Thoracic aorta (tissue), 2 donors: Measurements from ENCODE around the gene CDK4. TPM values are rescaled to one million over a fixed set of nuclear protein-coding genes. Genes with fewer than 3 reads are reported as not detected.
"Not testable (repeated sequence)": the region's sequence is repeated elsewhere in the genome, so short reads cannot be mapped to it uniquely, and the experiment has no call there.

Source experiments
- ATAC-seq: fragments of 150-250 bp; one replicate; pipeline ENCODE4 v1.8.0; 2017; ENCODE audit warnings: low read depth; ENCODE audit not compliant: insufficient number of reproducible peaks, low FRiP score
- DNase-seq: peaks from one replicate; pipeline ENCODE4 v3.0.0-alpha.2; 2020; ENCODE audit warnings: low spot score
- H3K27ac ChIP-seq, 2 donors: fragments of 200-600 bp; sonication (generic); 1 replicate in 1 of 2; 2 replicates in 1 of 2; pipeline ENCODE4 v1.5.1; 2016; ENCODE audit warnings: mild to moderate bottlenecking in 2 of 2, moderate library complexity in 2 of 2
- H3K27me3 ChIP-seq: fragments of 200-600 bp; sonication (generic); replicated peaks from 2 replicates; pipeline ENCODE4 v1.6.0; 2016; ENCODE audit warnings: mild to moderate bottlenecking; ENCODE audit not compliant: insufficient read depth
- H3K36me3 ChIP-seq: fragments of 200-600 bp; sonication (generic); one replicate; pipeline ENCODE4 v1.5.1; 2016
- H3K4me1 ChIP-seq, 2 donors: fragments of 200-600 bp; sonication (generic); 1 replicate in 1 of 2; 2 replicates in 1 of 2; pipeline versions ENCODE4 v1.5.1 to v1.6.0; 2016; ENCODE audit warnings: low read depth in 2 of 2, mild to moderate bottlenecking in 1 of 2; ENCODE audit not compliant: control insufficient read depth in 1 of 2
- H3K4me3 ChIP-seq: fragments of 200-600 bp; sonication (generic); 2 replicates; pipeline ENCODE4 v1.5.1; 2016; ENCODE audit warnings: mild to moderate bottlenecking
- H3K9me3 ChIP-seq: fragments of 200-600 bp; sonication (generic); 2 replicates; pipeline ENCODE4 v1.5.1; 2016
- CTCF ChIP-seq: fragments of 200-600 bp; sonication (generic); IDR thresholded peaks from one replicate; pipeline ENCODE4 v1.5.1; 2019; ENCODE audit warnings: antibody characterized with exemption
- total RNA-seq, 2 donors: library from RNA; depleted of rRNA; stranded (reverse); fragments of >200 nt; gene quantifications; one replicate each; pipeline versions ENCODE4 v1.1.0 to v1.2.3, GENCODE V29; 2016

CDK4 gene
- total RNA-seq, 2 donors from 2014 or later = 52.3 to 72.8 TPM

DNA sequence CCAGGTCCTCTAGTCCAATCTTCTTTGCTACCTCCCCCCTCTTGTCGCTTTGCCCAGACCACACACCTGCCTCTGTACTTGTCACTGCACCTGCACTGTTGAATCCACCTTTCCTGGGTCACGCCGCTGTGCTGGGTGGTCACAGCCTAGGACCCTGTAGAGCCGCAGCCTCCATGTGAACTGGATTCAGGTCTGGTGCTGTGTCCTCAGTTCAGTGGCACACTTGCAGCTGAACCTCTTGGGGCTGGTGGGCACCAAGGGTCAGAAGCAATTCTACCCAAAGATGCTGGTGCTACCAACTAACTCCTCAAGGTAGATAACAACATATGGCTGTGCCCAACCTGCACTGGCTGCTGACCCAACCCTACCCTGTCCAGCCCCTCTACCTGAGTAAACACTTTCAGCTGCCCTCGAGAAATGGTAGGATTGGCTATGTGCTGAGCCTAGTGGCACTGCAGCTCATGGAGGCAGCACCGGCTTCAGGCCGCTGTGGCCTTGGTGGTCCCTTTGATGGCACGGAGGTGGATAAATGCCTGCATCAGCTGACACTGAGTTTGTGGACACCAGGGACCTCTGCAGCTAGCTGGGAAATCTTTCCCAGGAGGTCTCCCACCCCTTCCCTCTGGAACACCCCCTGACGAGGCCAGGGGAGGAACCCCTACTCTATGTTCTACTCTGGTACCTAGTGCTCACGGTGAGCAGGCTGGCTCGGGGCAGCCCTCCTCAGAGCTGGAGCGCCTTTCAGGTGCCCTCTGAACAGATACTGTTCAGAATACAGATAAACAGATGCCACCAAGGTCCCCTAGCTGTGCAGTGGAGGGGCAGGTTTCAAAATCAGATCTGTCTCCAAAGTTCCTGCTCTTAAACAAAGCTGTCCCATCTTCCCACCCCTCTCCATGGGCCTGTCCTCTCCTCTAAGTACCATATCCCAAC lies 27.8 kb downstream of the CDK4 start:
- TF ChIP-seq CTCF = no peak
- H3K4me3 ChIP-seq = no peak overlapping the region
- H3K4me1 ChIP-seq = peaks cover 0 to 19% of the 10 kb centered on the region in 2 donors
- H3K9me3 ChIP-seq = no peaks in the 10 kb centered on the region
- peaks cover 25% of the 10 kb centered on the region for H3K36me3 ChIP-seq
- DNase-seq (no peak), ATAC-seq (no peak)
- H3K27ac ChIP-seq = no peak overlapping the region
- no peaks in the 10 kb centered on the region for H3K27me3 ChIP-seq

- Histone ChIP-seq H3K4me1 (peaks cover 0 to 19% of the 10 kb centered on the region in 2 donors), H3K4me3 (no peak overlapping the region), H3K27ac (no peak overlapping the region), H3K9me3 (no peaks in the 10 kb centered on the region), H3K36me3 (peaks cover 32% of the 10 kb centered on the region), H3K27me3 (no peaks in the 10 kb centered on the region)
- no peak for TF ChIP-seq CTCF
- DNase-seq (no peak), ATAC-seq (no peak)
Observed at GRCh38 chr12:57723630-57723962, 28.5 kb downstream of the CDK4 start.

GRCh38 chr12:57722716-57723629 lies 29.1 kb downstream of the CDK4 start:
- Histone ChIP-seq H3K36me3 (peaks cover 38% of the 10 kb centered on the region), H3K27ac (no peak overlapping the region), H3K4me3 (no peak overlapping the region), H3K27me3 (no peaks in the 10 kb centered on the region), H3K9me3 (no peaks in the 10 kb centered on the region), H3K4me1 (peaks cover 0 to 19% of the 10 kb centered on the region in 2 donors)
- ATAC-seq (no peak), DNase-seq (no peak)
- TF ChIP-seq CTCF = no peak

DNA sequence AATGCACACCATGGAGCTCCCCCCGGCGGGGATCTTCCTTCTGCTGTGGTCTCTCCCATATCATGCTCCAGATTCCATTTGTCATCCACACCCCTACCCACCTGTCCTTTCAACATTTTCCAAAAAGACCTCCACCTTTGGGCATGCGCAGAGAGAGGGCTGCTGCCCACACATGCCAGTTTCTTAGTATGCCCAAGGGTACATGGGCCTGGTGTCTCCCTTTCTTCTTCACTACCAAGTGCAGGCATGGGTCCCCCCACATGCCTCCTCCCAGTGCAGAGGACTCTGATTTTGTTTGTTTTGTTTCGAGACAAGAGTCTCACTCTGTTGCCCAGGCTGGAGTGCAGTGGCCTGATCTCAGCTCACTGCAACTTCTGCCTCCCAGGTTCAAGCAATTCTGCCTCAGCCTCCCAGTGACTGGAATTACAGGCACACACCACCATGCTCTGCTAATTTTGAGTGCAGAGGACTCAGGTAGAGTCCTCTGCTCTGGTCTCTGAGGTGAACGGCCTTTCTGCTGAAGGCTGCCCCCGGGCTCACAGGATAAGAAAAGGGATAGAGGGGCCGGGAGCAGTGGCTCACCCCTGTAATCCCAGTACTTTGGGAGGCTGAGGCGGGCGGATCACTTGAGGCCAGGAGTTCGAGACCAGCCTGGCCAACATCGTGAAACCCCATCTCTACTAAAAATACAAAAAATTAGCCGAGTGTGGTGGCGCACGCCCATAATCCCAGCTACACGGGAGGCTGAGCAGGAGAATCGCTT lies 30.1 kb downstream of the CDK4 start:
- not testable (repeated sequence) for H3K9me3 ChIP-seq, DNase-seq, H3K27ac ChIP-seq, H3K4me3 ChIP-seq, ATAC-seq, H3K27me3 ChIP-seq
- H3K4me1 ChIP-seq = peaks cover 0 to 13% of the 10 kb centered on the region in 2 donors
- H3K36me3 ChIP-seq = peaks cover 44% of the 10 kb centered on the region
